ENCODE results near the gene POLG.

The POLG gene

GRCh38 chr15:89358755-89359439, 24.3 kb upstream of the POLG start:
- peak; percentile 83 for TF ChIP-seq CTCF (IDR thresholded peaks at IDR 0.05; ENCODE audit: borderline replicate concordance, insufficient read depth, low read depth, low read length)
- peak overlapping the region; percentile 48 for H3K4me3 ChIP-seq (ENCODE audit: low read depth, low read length)

DNA sequence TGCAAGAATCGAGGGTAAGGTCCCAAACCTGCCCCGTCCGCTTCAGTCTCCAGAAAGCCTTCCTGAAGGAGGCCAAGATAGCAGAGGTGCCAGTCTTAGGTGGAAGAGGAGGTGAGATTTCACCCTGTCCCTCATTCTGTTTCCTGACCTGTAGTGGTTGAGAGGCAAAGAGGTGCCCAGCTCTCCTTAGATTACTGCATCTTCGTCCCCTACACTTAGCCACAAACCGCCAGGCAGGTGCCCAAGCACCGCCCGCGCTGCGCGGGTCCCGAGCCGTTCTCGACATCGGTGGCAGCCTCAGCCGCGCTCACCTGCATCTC, 23.8 kb upstream of the POLG start:
- H3K4me3 ChIP-seq (ENCODE audit: low read depth, low read length) = peak overlapping the region; percentile 48
- no peak for TF ChIP-seq CTCF (IDR thresholded peaks at IDR 0.05; ENCODE audit: borderline replicate concordance, insufficient read depth, low read depth, low read length)

GRCh38 chr15:89356634-89357298, 22.1 kb upstream of the POLG start:
- TF ChIP-seq CTCF (IDR thresholded peaks at IDR 0.05; ENCODE audit: borderline replicate concordance, insufficient read depth, low read depth, low read length) = peak; percentile 37; the same call in 1 of the 2 replicates
- no peak overlapping the region for H3K4me3 ChIP-seq (ENCODE audit: low read depth, low read length)

DNA sequence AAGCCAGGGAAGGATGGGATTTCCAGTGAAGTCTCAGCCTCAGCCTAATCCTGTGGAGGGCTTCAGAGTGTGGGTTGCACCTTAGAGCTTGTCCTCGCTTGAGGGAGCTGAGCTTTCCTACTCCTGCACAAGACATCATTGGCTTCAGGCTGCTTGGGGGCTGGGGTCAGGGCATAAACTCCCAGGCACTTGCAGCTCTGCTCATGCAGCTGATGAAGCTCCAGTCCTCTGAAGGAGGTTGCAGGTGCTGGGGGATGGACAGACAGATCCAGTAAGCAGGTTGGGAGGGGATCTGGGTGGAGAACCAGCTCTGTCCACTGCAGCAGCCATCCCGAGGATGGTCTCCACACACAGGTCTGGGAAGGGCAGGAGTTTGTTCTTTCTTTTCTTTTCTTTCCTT, 19.4 kb upstream of the POLG start:
- no peak overlapping the region for H3K4me3 ChIP-seq (ENCODE audit: low read depth, low read length)
- no peak for TF ChIP-seq CTCF (IDR thresholded peaks at IDR 0.05; ENCODE audit: borderline replicate concordance, insufficient read depth, low read depth, low read length)

GRCh38 chr15:89352476-89352875, 17.9 kb upstream of the POLG start:
- H3K4me3 ChIP-seq (ENCODE audit: low read depth, low read length) = no peak overlapping the region
- no peak for TF ChIP-seq CTCF (IDR thresholded peaks at IDR 0.05; ENCODE audit: borderline replicate concordance, insufficient read depth, low read depth, low read length)

DNA sequence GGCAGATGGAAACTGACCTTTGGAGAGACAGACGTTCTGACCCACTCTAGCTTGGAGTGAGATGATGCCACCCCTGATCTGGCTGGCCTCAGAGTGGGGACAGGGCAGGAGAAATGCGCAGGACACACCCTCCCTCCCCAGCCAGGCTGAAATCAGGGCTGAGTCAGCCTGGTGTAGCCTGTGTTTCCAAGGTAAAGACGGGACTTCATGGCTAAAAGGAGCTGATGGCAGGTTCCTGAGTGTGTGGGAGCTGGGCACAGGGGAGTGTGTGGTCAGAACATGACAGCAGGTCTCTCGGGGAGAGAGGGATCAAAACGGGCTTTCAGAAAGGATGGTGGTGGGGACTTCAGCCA, 14.6 kb upstream of the POLG start:
- TF ChIP-seq CTCF (IDR thresholded peaks at IDR 0.05; ENCODE audit: borderline replicate concordance, insufficient read depth, low read depth, low read length) = no peak
- no peak overlapping the region for H3K4me3 ChIP-seq (ENCODE audit: low read depth, low read length)

Data from GM12875 (cell line).